SIG-M5 (cell line): ENCODE measurements around the gene GTPBP1.

Experiments used
- DNase-seq: peaks from one replicate; lab custom pipeline; 2025; lab: John Stamatoyannopoulos, UW

Gene GTPBP1

GRCh38 chr22:38741166-38741565 lies 35.4 kb downstream of the GTPBP1 start:
- no peak for DNase-seq

- DNase-seq: no peak
These were observed 35.8 kb downstream of the GTPBP1 start for GRCh38 chr22:38741576-38741975.

GRCh38 chr22:38742176-38742942 lies 36.6 kb downstream of the GTPBP1 start:
- no peak for DNase-seq

- no peak for DNase-seq
These were observed 39.2 kb downstream of the GTPBP1 start for GRCh38 chr22:38744981-38745380.

GRCh38 chr22:38745676-38746460 lies 40.1 kb downstream of the GTPBP1 start:
- no peak for DNase-seq

- DNase-seq: no peak
These were observed 42.9 kb downstream of the GTPBP1 start for GRCh38 chr22:38748487-38749136.

- DNase-seq: no peak
These were observed 44.4 kb downstream of the GTPBP1 start for GRCh38 chr22:38750104-38750503.

- DNase-seq: no peak
These were observed 44.9 kb downstream of the GTPBP1 start for GRCh38 chr22:38750638-38751037.

- DNase-seq: no peak
These were observed 45.3 kb downstream of the GTPBP1 start for GRCh38 chr22:38751066-38751421.

- DNase-seq: peak; percentile 48
These were observed 45.9 kb downstream of the GTPBP1 start for GRCh38 chr22:38751422-38752346.

GRCh38 chr22:38753948-38754750 lies 48.4 kb downstream of the GTPBP1 start:
- no peak for DNase-seq

GRCh38 chr22:38754751-38755154 lies 49.0 kb downstream of the GTPBP1 start:
- DNase-seq: peak; percentile 64

GRCh38 chr22:38755155-38755910 lies 49.6 kb downstream of the GTPBP1 start:
- no peak for DNase-seq

- DNase-seq: peak; percentile 16
These were observed 50.3 kb downstream of the GTPBP1 start, which contains the start of gene SUN2 for GRCh38 chr22:38755911-38756532. SUN2 (minus strand) TSS chr22:38755998; CDS start chr22:38752628, 3,370 bp downstream.

- no peak for DNase-seq
These were observed 51.1 kb downstream of the GTPBP1 start for GRCh38 chr22:38756711-38757463.

- DNase-seq: no peak
These were observed 51.7 kb downstream of the GTPBP1 start for GRCh38 chr22:38757464-38757757.

GRCh38 chr22:38758276-38758945 lies 52.7 kb downstream of the GTPBP1 start:
- no peak for DNase-seq

GRCh38 chr22:38759005-38759404 lies 53.3 kb downstream of the GTPBP1 start:
- DNase-seq: no peak
